GM18517 (cell line): ENCODE data around the gene NUMB.
"Not testable (repeated sequence)": the region's sequence is repeated elsewhere in the genome, so short reads cannot be mapped to it uniquely, and the experiment has no call there.

Experiments
- ATAC-seq: cut with Tn5 transposase; IDR thresholded peaks from one replicate; pipeline ENCODE4 v1.9.1; 2021; ENCODE audit warnings: mild to moderate bottlenecking, moderate library complexity; ENCODE audit not compliant: unreplicated experiment

Gene NUMB

GRCh38 chr14:73368616-73369015, 89.7 kb downstream of the NUMB start:
- ATAC-seq = no peak

GRCh38 chr14:73365727-73366126, 92.6 kb downstream of the NUMB start:
- ATAC-seq = no peak

GRCh38 chr14:73364559-73364958, 93.8 kb downstream of the NUMB start:
- ATAC-seq = no peak

- ATAC-seq = no peak
These were observed 98.9 kb downstream of the NUMB start for GRCh38 chr14:73359445-73359844.

- ATAC-seq = no peak
These were observed 100.2 kb downstream of the NUMB start for GRCh38 chr14:73358187-73358586.

GRCh38 chr14:73349091-73349490, 109.3 kb downstream of the NUMB start:
- not testable (repeated sequence) for ATAC-seq

- ATAC-seq = no peak
These were observed 114.0 kb downstream of the NUMB start for GRCh38 chr14:73344319-73344718.

GRCh38 chr14:73342670-73343069, 115.7 kb downstream of the NUMB start:
- ATAC-seq = no peak

- no peak for ATAC-seq
These were observed 118.3 kb downstream of the NUMB start for GRCh38 chr14:73339846-73340595.

GRCh38 chr14:73339206-73339605, 119.1 kb downstream of the NUMB start:
- ATAC-seq = no peak

- no peak for ATAC-seq
These were observed 119.8 kb downstream of the NUMB start for GRCh38 chr14:73338551-73338950.

GRCh38 chr14:73333031-73333430, 125.3 kb downstream of the NUMB start:
- no peak for ATAC-seq

- no peak for ATAC-seq
These were observed 132.6 kb downstream of the NUMB start for GRCh38 chr14:73325630-73326299.

GRCh38 chr14:73325063-73325462, 133.3 kb downstream of the NUMB start:
- ATAC-seq = no peak

GRCh38 chr14:73324533-73324932, 133.8 kb downstream of the NUMB start:
- ATAC-seq = no peak

GRCh38 chr14:73323896-73324399, 134.4 kb downstream of the NUMB start:
- no peak for ATAC-seq

- no peak for ATAC-seq
These were observed 145.2 kb downstream of the NUMB start for GRCh38 chr14:73313151-73313550.

- ATAC-seq = no peak
These were observed 145.7 kb downstream of the NUMB start for GRCh38 chr14:73312687-73313086.

- no peak for ATAC-seq
These were observed 146.7 kb downstream of the NUMB start for GRCh38 chr14:73311708-73312030.

GRCh38 chr14:73309207-73309606, 149.1 kb downstream of the NUMB start:
- not testable (repeated sequence) for ATAC-seq

- ATAC-seq = no peak
These were observed 151.1 kb downstream of the NUMB start for GRCh38 chr14:73307261-73307660.

- no peak for ATAC-seq
These were observed 152.8 kb downstream of the NUMB start for GRCh38 chr14:73305499-73305898.
